ENCODE data around the gene HID1.
"Not testable (repeated sequence)": the region's sequence is repeated elsewhere in the genome, so short reads cannot be mapped to it uniquely, and the experiment has no call there.

HID1 gene

GRCh38 chr17:74999523-74999922 lies 27.0 kb upstream of the HID1 start:
- DNase-seq (ENCODE audit: low read depth in 2 of 2), result no peak

DNA sequence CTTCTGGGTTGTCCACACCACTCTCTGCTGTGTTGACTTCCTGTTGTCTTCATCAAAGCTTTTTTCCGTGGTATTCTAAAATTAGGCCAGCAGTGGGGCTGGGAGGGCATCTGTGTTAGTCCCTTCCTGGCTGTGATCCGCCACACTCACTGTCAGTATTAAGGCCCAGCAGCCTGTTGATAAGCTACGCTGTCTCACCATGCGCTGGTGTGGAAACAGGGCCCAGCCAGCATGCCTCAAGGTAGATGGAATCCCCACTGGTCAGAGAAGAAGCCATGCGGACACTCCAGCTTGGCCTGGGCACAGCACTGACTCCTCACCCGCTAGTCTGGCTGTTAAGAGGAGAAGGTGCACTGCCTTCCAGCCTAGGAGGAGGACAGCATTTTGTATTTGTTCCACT lies 26.2 kb upstream of the HID1 start:
- no peak for DNase-seq (ENCODE audit: low read depth in 2 of 2)

- DNase-seq (ENCODE audit: low read depth in 2 of 2), result no peak
Measured at GRCh38 chr17:74995847-74996246, 23.3 kb upstream of the HID1 start.

DNA sequence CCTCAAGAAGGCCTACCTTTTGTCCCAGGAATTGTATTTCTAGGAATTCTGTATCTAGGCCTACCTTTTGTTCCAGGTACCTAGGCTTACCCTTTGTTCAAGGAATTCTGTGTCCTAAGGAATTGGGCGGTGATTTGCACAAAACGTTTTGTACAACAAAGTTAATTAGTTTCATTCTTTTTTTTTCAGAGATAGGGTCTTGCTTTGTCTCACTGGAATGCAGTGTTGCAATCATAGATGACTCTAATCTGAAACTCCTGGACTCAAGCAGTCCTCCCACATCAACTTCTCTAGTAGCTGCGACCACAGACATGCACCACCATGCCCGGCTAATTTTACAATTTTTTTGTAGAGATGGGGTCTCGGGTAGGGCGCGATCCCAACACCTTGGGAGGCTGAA lies 21.9 kb upstream of the HID1 start:
- DNase-seq (ENCODE audit: low read depth in 2 of 2), result no peak

DNA sequence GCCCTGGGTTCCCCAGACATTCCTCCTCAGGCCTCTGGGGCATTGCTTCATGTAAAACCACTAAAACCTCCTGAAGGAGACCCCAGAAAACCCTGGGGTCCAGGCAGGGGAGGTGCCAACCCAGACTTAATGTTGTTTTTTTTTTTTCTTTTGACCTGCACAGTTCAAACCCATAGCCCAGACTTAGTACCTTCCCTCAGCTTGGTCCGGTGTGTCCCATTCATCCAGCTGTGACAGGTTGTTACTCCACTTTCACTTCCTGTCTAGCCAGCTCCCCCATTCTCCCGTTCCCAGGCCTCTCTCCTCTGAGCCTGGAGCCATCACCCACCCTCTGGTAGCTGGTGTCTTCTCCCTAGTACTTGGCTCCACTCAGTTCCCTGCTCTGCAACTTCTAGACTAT lies 19.7 kb upstream of the HID1 start:
- no peak for DNase-seq (ENCODE audit: low read depth in 2 of 2)

DNA sequence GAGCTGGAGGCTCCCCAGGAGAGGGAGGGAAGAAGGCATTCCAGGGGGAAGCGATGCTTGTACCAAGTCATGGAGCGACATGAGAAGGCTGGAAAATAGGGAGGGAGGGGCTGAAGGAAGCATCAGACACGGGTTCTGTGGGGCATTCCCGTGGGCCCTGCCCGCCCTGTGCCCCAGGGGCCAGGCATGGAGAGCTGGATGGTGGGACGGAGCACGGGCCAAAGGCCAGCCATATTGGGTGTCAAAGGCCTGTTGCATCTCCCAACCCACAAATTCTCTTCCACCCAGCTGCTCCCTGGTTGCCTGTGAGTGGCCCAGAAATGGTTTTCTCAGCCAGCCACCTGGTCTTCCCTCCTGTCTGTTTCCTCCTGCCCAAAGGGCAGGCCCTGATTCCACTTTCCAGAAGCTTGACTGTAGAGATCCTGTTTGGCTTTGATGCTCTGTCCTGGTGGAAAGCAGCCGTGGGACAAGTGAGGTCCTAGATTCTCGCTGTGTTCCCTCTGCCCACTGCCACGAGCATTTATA lies 18.1 kb upstream of the HID1 start:
- no peak for DNase-seq (ENCODE audit: low read depth in 2 of 2)

GRCh38 chr17:74987909-74988711 lies 15.6 kb upstream of the HID1 start:
- peak in 1 of 2 donors; percentile 17 for DNase-seq (ENCODE audit: low read depth in 2 of 2)

DNA sequence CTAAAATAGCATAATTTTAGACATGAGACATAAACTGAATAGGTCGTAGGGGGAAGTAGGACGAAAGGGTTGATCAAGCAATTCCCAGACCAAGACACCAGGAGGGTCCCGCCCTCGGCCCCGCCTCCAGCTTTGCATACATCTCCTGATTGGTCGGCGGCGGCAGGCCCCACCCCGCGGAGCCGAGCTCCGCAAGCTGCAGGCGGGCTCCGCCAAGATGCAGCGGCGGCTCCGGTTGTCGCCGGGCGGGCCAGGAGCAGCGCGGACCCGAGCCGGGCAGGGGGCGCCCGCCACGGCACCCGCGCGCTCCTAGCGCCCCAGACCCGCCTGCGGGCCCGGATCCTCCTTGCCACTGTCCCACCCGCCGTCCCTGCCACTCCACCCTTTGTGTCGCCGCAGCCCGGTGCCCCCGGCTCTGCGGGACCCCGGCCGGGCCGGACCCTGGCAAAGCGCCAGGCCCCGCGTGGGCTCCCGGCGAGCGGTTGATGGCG lies 14.9 kb upstream of the HID1 start, which contains the start of gene CDR2L:
Gene CDR2L (plus strand): TSS at position 215 of the 491 bp plus-strand sequence. CDS start 412 bp downstream, outside the sequence.
- peak; percentile 87 to 94 for DNase-seq (ENCODE audit: low read depth in 2 of 2)

DNA sequence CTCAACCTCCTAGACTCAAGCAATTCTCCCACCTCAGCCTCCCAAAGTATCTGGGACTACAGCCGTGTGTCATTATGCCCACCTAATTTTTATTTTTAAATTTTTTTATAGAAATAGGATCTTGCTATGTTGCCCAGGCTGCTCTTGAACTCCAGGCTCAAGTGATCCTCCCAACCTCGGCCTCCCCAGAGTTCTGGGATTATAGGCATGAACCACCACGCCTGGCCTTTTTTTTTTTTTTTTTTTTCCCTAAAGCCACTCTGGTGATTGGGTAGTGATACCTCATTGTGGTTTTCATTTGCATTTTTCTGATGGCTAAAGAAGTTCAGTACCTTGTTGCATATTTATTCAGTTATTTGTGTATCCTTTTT lies 13.6 kb upstream of the HID1 start:
- no peak for DNase-seq (ENCODE audit: low read depth in 2 of 2)

GRCh38 chr17:74982663-74983313 lies 10.2 kb upstream of the HID1 start:
- DNase-seq (ENCODE audit: low read depth in 2 of 2), result not testable (repeated sequence)

- peak; percentile 58 to 71 for DNase-seq (ENCODE audit: low read depth in 2 of 2)
Measured at GRCh38 chr17:74981979-74982662, 9.6 kb upstream of the HID1 start.

DNA sequence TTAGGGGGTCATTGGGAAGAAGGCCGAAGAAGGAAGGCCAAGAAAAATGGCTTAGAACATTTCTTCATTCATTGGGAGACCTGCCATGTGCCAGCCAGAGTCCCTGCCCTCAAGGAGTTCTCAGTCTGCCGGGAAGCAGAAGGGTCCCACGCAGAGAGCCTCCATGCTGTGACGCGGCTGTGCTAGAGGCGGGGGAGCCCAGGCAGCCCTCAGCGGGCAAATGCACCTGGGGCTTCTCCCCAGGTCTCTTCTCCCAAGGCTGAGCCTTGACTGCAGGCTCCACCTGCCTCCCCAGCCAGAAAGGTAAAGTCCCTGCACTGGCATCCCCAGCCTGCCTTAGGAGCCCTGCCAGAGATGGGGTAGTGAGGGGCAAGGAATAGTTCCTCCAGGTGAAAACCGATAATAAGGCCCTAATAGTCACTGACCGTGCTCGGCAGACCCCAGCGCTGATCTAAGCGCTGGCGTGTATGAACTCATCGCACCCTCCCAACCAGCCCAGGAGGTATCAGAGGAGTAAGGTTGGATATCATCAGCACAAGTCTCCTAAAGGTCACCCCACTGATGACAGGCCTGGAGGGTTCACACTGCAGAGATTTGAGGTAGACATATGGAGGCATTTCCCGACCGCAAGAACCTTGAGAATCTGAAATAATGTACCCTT lies 8.9 kb upstream of the HID1 start:
- DNase-seq (ENCODE audit: low read depth in 2 of 2), result no peak

DNA sequence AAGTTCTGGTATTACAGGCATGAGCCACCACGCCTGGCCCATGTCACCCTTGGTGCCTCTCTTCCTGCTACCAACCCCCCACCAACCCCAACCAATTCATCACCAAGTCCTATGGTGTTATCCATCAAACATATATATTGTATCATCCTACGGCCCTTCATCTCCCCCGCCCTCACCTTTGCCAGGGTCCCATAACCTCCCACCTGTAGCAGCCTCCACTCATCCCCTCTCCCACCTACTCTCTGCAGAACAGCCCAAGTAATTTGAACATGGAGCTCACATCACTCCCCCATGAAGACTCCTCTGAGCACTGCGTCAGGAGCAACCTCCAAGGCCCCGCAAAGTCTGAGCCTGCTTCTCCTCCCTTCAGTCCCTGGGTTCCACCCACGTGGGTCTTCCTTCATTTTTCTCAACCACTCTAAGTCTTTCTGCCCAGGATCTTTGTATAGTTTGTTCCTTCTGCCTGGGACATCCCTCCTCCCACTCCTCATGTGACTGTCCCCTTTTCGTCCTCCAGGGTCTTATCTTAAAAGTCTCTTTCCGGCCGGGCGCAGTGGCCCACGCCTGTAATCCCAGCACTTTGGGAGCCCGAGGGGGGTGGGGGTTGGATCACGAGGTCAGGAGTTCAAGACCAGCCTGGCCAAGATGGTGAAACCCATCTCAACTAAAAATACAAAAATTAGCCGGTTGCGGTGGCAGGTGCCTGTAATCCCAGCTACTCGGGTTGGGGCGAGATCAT lies 7.0 kb upstream of the HID1 start:
- no peak for DNase-seq (ENCODE audit: low read depth in 2 of 2)

DNA sequence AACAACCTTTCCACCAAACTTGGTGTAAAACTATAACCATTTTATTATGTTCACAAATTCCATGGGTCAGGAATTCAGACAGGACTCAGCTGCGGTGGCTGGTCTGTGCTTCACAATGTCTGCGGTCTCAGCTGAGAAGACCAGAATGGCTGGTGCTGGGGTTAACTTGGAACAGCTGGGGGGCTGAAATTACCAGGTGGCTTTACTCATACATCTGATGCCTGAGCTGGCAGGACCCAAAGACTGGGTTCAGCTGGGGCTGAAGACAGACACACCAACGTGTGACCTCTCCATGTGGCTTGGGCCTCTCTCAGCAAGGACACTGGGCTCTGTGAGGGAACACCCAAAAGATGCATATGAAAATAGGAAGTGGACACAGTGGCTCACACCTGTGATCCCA lies 5.7 kb upstream of the HID1 start:
- DNase-seq (ENCODE audit: low read depth in 2 of 2), result no peak

DNA sequence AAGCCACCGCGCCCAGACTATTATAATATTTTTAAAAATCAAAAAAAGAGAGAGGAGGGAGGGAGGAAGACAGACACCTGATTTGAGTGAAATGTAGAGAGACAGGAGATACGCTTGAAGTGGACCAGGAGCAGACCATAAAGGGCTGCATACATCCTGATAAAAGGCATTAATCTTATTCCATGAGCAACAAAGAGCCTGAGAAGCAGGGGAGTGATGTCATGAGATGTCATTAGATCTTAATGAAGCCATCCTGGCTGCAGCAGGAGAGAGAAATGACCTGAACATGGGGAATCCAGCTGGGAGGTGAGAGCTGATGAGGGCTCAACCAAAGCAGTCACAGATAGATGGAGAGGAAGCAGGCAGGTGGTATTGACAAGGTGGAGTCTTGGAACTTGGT lies 5.2 kb upstream of the HID1 start:
- no peak for DNase-seq (ENCODE audit: low read depth in 2 of 2)

GRCh38 chr17:74975943-74976342 lies 3.4 kb upstream of the HID1 start:
- DNase-seq (ENCODE audit: low read depth in 2 of 2), result no peak

- no peak for DNase-seq (ENCODE audit: low read depth in 2 of 2)
Measured at GRCh38 chr17:74972973-74973328, 392 bp upstream of the HID1 start.

- no peak for DNase-seq (ENCODE audit: low read depth in 2 of 2)
Measured at GRCh38 chr17:74971842-74972106, 785 bp downstream of the HID1 start.

DNA sequence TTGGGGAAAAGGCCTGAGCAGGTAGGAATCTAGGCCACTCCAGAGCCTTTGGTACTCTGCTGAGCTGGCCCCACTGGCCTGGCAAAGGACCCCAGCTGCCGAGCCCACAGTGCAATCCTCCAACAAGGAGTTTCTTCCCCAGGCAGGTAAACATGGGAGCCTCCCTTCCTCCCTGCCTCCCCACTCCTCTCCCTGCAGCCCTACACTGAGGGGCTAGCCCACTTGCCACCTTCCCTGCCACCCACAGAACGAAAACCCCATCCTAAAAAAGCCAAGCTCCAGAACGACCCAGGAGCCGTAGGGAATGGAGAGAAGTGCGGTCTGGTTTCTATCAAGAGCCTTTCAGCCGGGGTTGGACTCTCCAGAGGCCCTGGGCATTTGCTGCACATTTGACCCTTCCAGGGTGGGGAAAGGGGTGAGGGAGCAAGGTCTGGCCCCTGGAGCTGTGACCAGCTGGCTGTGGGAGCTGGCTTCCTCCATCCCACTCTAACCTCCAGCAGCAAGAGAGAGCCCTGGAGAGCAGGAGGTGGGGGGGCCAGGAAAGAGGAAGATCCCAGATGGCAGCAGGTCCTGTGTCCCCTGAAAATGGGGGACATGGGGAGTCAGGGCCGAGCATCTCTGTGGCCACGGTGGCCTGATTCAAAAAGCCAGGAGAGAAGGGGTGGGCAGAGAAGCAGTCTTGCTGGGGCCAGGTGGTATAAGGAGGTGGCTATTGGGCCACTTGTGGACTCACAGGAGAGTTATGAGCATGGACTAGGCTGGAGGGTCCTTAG lies 1.3 kb downstream of the HID1 start:
- DNase-seq (ENCODE audit: low read depth in 2 of 2), result no peak

- DNase-seq (ENCODE audit: low read depth in 2 of 2), result no peak
Measured at GRCh38 chr17:74970395-74970794, 2.2 kb downstream of the HID1 start.

DNA sequence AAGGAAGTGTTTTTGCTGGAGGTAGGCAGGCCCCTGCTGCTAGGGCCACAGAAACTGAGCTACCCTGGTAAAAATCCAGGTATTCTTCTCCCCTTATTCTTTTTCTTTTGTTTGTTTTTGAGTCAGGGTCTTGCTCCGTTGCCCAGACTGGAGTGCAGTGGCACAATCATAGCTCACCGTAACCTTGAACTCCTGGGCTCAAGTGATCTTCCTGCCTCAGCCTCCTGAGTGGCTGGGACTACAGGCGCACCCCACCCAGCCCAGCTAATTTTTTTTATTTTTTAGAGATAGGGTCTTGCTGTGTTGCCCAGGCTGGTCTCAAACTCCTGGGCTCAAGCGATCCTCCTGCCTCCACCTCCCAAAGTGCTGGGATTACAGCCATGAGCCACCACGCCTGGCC lies 3.1 kb downstream of the HID1 start:
- not testable (repeated sequence) for DNase-seq (ENCODE audit: low read depth in 2 of 2)
